Calu3 (cell line): ENCODE results near the gene TMIE. TPM values are rescaled to one million over a fixed set of nuclear protein-coding genes. Genes with fewer than 3 reads are reported as not detected.

ENCODE experiments used
- BruUV-seq: library from RNA; stranded (reverse); fragments of 400-500 nt; replicated peaks from 2 replicates; lab custom pipeline; 2021; lab: Mats Ljungman, UMichigan
- CTCF ChIA-PET: fragments of 300-600 bp; sonication (Branson Sonifier 250); formaldehyde crosslinking; loops from one replicate; lab custom pipeline; 2022; ENCODE audit warnings: antibody characterized with exemption; lab: Charles Lee
- DNase-seq: peaks from one replicate; pipeline ENCODE4 v3.0.0; 2022
- H3K27ac Mint-ChIP-seq: one replicate; pipeline ENCODE4 v1.8.0; 2022; ENCODE audit warnings: mixed read lengths; ENCODE audit not compliant: unreplicated experiment
- H3K27me3 Mint-ChIP-seq: one replicate; pipeline ENCODE4 v1.8.0; 2022; ENCODE audit warnings: mixed read lengths; ENCODE audit not compliant: unreplicated experiment
- H3K36me3 Mint-ChIP-seq: one replicate; pipeline ENCODE4 v1.8.0; 2022; ENCODE audit warnings: mild to moderate bottlenecking, moderate library complexity, mixed read lengths; ENCODE audit not compliant: insufficient read depth, unreplicated experiment
- H3K4me1 Mint-ChIP-seq: one replicate; pipeline ENCODE4 v1.8.0; 2022; ENCODE audit warnings: mild to moderate bottlenecking, low read depth, mixed read lengths; ENCODE audit not compliant: unreplicated experiment
- H3K4me3 Mint-ChIP-seq: one replicate; pipeline ENCODE4 v1.8.0; 2022; ENCODE audit warnings: mild to moderate bottlenecking, low read depth, moderate library complexity, mixed read lengths; ENCODE audit not compliant: unreplicated experiment
- H3K9me3 Mint-ChIP-seq: one replicate; pipeline ENCODE4 v1.8.0; 2022; ENCODE audit warnings: low read depth, mixed read lengths; ENCODE audit not compliant: unreplicated experiment
- CTCF ChIP-seq: fragments of 200-600 bp; IDR thresholded peaks from one replicate; pipeline ENCODE4 v1.8.0; 2022; ENCODE audit warnings: antibody characterized with exemption; ENCODE audit not compliant: unreplicated experiment
- intact Hi-C: fragments of 100-400 bp; cut with micrococcal nuclease; formaldehyde crosslinking; loops from one replicate; pipeline ENCODE4 v1.10.0; 2022; ENCODE audit not compliant: unreplicated experiment
- total RNA-seq: library from RNA; stranded (reverse); gene quantifications from 2 replicates; pipeline ENCODE4 v1.2.3, GENCODE V29; 2022

The TMIE gene
- total RNA-seq, 1 experiment from 2014 or later = 0.26 TPM

GRCh38 chr3:46713050-46713897 is 12.1 kb downstream of the TMIE start:
- H3K9me3 Mint-ChIP-seq = no peaks in the 10 kb centered on the region
- intact Hi-C loops = no loop called here
- CTCF ChIA-PET = no interaction called here
- no peaks in the 10 kb centered on the region for H3K4me1 Mint-ChIP-seq
- H3K4me3 Mint-ChIP-seq = no peak overlapping the region
- TF ChIP-seq CTCF = no peak
- BruUV-seq = no TSS peak
- peaks cover 13% of the 10 kb centered on the region for H3K27me3 Mint-ChIP-seq
- DNase-seq = no peak
- H3K36me3 Mint-ChIP-seq = no peaks in the 10 kb centered on the region
- no peak overlapping the region for H3K27ac Mint-ChIP-seq

- peak; percentile 66 for DNase-seq
- CTCF ChIA-PET = no interaction called here
- intact Hi-C loops = no loop called here
- no peak for TF ChIP-seq CTCF
- BruUV-seq = no TSS peak
- Mint-ChIP-seq H3K9me3 (no peaks in the 10 kb centered on the region), H3K36me3 (no peaks in the 10 kb centered on the region), H3K27me3 (peaks cover 13% of the 10 kb centered on the region), H3K27ac (no peak overlapping the region), H3K4me3 (no peak overlapping the region), H3K4me1 (no peaks in the 10 kb centered on the region)
Measured at GRCh38 chr3:46713898-46714552, 12.8 kb downstream of the TMIE start.

GRCh38 chr3:46714728-46715506 is 13.7 kb downstream of the TMIE start:
- Mint-ChIP-seq H3K36me3 (no peaks in the 10 kb centered on the region), H3K4me1 (no peaks in the 10 kb centered on the region), H3K27me3 (peaks cover 13% of the 10 kb centered on the region), H3K27ac (no peak overlapping the region), H3K4me3 (no peak overlapping the region), H3K9me3 (no peaks in the 10 kb centered on the region)
- TF ChIP-seq CTCF = no peak
- no peak for DNase-seq
- CTCF ChIA-PET = interaction anchor here (0.6 to 1.1 kb wide), 2 partner anchors 194 to 272 kb away, joined by 3 read pairs; no protein-coding TSS in a partner anchor
- no TSS peak for BruUV-seq
- intact Hi-C loops = no loop called here

GRCh38 chr3:46715507-46716175 is 14.4 kb downstream of the TMIE start:
- no peak for DNase-seq
- peaks cover 13% of the 10 kb centered on the region for H3K27me3 Mint-ChIP-seq
- no peak overlapping the region for H3K4me3 Mint-ChIP-seq
- CTCF ChIA-PET = interaction anchor here (0.6 to 1.1 kb wide), 2 partner anchors 194 to 273 kb away, joined by 3 read pairs; no protein-coding TSS in a partner anchor
- H3K36me3 Mint-ChIP-seq = no peaks in the 10 kb centered on the region
- no peak for TF ChIP-seq CTCF
- intact Hi-C loops = no loop called here
- no TSS peak for BruUV-seq
- H3K27ac Mint-ChIP-seq = no peak overlapping the region
- H3K9me3 Mint-ChIP-seq = no peaks in the 10 kb centered on the region
- no peaks in the 10 kb centered on the region for H3K4me1 Mint-ChIP-seq
